ENCODE results near the gene CHMP1A.
"Not testable (repeated sequence)": the region's sequence is repeated elsewhere in the genome, so short reads cannot be mapped to it uniquely, and the experiment has no call there.

Gene CHMP1A

GRCh38 chr16:89700100-89700648 lies 42.7 kb upstream of the CHMP1A start:
- DNase-seq (ENCODE audit: low read depth), result peak; percentile 95
- TF ChIP-seq, protein P1, sequence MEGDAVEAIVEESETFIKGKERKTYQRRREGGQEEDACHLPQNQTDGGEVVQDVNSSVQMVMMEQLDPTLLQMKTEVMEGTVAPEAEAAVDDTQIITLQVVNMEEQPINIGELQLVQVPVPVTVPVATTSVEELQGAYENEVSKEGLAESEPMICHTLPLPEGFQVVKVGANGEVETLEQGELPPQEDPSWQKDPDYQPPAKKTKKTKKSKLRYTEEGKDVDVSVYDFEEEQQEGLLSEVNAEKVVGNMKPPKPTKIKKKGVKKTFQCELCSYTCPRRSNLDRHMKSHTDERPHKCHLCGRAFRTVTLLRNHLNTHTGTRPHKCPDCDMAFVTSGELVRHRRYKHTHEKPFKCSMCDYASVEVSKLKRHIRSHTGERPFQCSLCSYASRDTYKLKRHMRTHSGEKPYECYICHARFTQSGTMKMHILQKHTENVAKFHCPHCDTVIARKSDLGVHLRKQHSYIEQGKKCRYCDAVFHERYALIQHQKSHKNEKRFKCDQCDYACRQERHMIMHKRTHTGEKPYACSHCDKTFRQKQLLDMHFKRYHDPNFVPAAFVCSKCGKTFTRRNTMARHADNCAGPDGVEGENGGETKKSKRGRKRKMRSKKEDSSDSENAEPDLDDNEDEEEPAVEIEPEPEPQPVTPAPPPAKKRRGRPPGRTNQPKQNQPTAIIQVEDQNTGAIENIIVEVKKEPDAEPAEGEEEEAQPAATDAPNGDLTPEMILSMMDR (conservative IDR thresholded peaks at IDR 0.05; ENCODE audit: low read length), result peak; percentile 45
- peak overlapping the region; percentile 77 for H3K4me3 ChIP-seq (ENCODE audit: low read length)

- H3K4me3 ChIP-seq (ENCODE audit: low read length), result not testable (repeated sequence)
Measured at GRCh38 chr16:89699629-89700099, 42.2 kb upstream of the CHMP1A start.

DNA sequence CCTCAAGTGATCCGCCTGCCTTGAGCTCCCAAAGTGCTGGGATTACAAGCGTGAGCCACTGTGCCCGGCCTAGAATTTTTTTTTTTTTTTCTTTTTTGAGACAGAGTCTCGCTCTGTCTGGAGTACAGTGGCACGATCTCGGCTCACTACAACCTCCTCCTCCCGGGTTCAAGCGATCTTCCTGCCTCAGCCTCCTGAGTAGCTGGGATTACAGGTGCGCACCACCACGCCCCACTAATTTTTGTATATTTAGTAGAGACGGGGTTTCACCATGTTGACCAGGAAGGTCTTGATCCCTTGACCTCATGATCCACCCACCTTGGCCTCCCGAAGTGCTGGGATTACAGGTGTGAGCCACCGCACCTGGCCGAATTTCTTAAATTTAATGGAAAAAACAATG lies 41.2 kb upstream of the CHMP1A start:
- not testable (repeated sequence) for H3K4me3 ChIP-seq (ENCODE audit: low read length); DNase-seq (ENCODE audit: low read depth)

More at GRCh38 chr16:89699629-89700099, 42.2 kb upstream of the CHMP1A start:
- not testable (repeated sequence) for DNase-seq (ENCODE audit: low read depth)

DNA sequence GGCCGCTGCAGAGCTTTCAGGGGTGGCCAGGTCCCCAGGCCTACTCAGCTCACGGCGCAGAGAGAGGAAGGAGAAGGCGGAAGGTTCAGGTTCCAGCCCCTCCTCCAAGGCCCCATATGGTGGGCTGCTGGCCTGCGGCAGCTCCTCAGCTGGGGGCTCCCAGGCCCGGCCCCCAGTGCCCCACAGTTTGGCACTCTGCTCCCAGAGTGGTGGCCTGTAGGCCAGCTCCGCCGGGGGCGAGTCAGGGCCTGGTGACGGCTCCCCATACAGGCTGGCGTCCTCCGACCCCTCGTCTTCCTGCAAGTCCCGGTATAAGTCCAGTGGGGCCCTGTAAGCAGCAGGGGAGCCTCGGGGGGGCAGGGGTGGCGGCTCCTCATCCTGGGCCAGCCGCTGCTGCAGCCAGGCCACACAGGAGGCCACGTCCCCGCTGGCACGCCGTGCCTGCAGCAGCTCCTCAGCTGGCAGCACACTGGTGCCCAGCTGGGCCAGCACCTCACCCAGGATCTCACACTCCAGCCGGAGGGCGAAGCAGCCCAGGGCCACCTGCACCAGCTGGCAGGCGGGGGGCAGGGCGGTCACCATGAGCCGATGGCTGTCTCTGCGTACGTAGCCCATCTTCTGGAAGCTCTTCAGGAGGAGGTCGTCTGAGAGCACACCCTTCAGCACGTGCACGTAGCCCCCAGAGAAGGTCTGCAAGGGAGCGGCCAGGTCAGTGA lies 40.3 kb upstream of the CHMP1A start:
- H3K4me3 ChIP-seq (ENCODE audit: low read length), result no peak overlapping the region
- no peak for DNase-seq (ENCODE audit: low read depth)
- TF ChIP-seq, protein P1 (conservative IDR thresholded peaks at IDR 0.05; ENCODE audit: low read length), result no peak

GRCh38 chr16:89697161-89697615 lies 39.7 kb upstream of the CHMP1A start:
- no peak for DNase-seq (ENCODE audit: low read depth)
- TF ChIP-seq, protein P1 (conservative IDR thresholded peaks at IDR 0.05; ENCODE audit: low read length), result no peak
- H3K4me3 ChIP-seq (ENCODE audit: low read length), result no peak overlapping the region

GRCh38 chr16:89696670-89697128 lies 39.2 kb upstream of the CHMP1A start:
- TF ChIP-seq, protein P1 (conservative IDR thresholded peaks at IDR 0.05; ENCODE audit: low read length), result no peak
- H3K4me3 ChIP-seq (ENCODE audit: low read length), result no peak overlapping the region
- no peak for DNase-seq (ENCODE audit: low read depth)

DNA sequence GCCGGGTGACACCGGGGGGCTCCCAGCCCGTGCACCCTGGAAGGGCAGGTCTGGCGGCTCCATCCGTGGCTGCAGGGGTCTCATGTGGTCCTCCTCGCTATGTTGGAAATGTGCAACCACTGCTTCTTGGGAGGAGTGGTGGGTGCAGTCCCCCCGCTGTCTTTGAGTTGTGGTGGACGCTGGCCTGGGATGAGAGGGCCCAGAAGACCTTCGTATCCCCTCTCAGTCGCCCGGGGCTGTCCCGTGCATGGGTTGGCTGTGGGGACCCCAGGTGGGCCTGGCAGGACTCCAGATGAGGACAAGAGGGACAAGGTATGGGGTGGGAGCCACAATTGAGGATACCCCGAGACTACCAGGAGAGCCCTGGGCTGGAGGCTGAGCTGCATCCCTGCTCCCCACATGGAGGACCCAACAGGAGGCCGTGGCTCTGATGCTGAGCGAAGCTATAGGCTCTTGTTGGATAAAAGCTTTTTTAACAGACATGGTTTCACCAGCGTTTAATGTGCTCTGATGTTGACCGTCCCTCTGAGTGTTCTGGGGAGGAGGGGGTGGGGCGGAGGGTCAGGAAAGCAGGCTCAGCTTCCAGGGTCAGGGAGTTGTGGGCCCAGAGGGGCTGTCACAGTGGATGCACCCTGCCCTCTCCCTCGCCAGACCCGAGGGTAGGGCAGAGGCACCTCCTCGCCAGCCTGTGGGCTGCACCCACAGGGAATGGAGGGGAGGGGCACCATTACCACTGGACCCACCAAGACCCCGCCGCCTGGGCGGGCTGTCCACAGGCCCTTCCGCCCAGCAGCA lies 38.6 kb upstream of the CHMP1A start:
- DNase-seq (ENCODE audit: low read depth), result no peak
- no peak overlapping the region for H3K4me3 ChIP-seq (ENCODE audit: low read length)
- TF ChIP-seq, protein P1 (conservative IDR thresholded peaks at IDR 0.05; ENCODE audit: low read length), result no peak

Data from AG10803 (cell line).